Regular cardiac myocyte (primary cell): ENCODE measurements around the gene CAVIN3. TPM values are rescaled to one million over a fixed set of nuclear protein-coding genes. Genes with fewer than 3 reads are reported as not detected.

ENCODE experiments used
- total RNA-seq: library from RNA; depleted of rRNA; stranded (reverse); fragments of >200 nt; gene quantifications from 2 replicates; pipeline ENCODE4 v1.2.3, GENCODE V29; 2014

Gene CAVIN3, protein sequence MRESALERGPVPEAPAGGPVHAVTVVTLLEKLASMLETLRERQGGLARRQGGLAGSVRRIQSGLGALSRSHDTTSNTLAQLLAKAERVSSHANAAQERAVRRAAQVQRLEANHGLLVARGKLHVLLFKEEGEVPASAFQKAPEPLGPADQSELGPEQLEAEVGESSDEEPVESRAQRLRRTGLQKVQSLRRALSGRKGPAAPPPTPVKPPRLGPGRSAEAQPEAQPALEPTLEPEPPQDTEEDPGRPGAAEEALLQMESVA
- 189 and 198 TPM in 2 replicates for total RNA-seq

DNA sequence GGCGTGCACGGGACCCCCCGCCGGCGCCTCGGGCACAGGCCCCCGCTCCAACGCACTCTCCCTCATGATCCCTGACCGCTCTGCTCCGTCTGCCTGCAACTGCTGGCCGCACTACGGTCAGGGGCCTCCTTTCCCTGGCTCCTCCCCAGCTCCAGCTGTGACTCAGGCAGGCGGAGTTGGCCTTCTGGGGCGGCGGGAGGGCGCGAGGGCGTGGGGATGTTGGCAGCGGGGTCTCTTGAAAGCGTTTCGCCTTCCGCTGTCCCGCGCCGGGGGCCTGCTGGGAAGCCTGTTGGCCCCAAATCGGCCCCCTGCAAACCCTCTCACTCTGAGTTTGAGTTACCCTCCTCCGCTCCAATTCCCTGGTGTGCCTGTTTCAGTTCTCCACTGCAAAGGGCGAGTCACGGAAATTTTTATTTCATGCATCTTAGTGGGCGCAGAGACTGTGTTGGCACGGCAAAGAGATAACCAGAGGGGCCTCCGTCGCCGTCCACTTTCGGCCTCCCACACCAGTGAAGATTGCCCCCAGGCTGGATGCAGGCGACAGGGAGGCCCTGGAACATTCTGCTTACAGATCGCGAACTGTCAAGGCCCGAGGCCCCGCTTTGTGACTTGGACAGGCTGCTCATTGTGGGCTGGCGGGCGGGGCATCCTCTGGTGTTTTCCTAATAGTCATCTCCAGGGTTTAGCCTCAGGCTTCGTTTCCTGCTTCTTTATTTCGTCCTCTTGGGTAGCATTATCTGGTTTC, at the start of gene CAVIN3:
TSS of gene CAVIN3 (minus strand) at position 91 of the 745 bp plus-strand sequence. CDS start at position 66, 25 bp downstream.

Other genes with a start within 250 kb of the CAVIN3 start
- gene OR56B4, start 212.8 kb downstream of the CAVIN3 start, total RNA-seq: not detected in 2 replicates
- gene OR52B2, start 150.2 kb downstream of the CAVIN3 start, total RNA-seq: not detected in 2 replicates
- gene OR52W1, start 121.3 kb downstream of the CAVIN3 start, total RNA-seq: not detected in 2 replicates
- not detected in 2 replicates for gene C11orf42, start 114.9 kb downstream of the CAVIN3 start, total RNA-seq
- gene FHIP1B, start 85.9 kb downstream of the CAVIN3 start, total RNA-seq: 7.7 and 10.1 TPM in 2 replicates
- gene CNGA4, start 81.4 kb downstream of the CAVIN3 start, total RNA-seq: under 0.01 and 0.19 TPM in 2 replicates
- not detected in 2 replicates for gene CCKBR, start 60.7 kb downstream of the CAVIN3 start, total RNA-seq
- gene SMPD1, start 70.0 kb upstream of the CAVIN3 start, total RNA-seq: 39.1 and 57.2 TPM in 2 replicates
- gene APBB1, start 98.6 kb upstream of the CAVIN3 start, total RNA-seq: 34.5 and 53.3 TPM in 2 replicates
- gene HPX, start 120.5 kb upstream of the CAVIN3 start, total RNA-seq: 0.38 and 0.85 TPM in 2 replicates
- gene TRIM3, start 153.4 kb upstream of the CAVIN3 start, total RNA-seq: 19.4 and 26.8 TPM in 2 replicates
- 54.7 and 69.6 TPM in 2 replicates for gene ARFIP2, start 160.8 kb upstream of the CAVIN3 start, total RNA-seq
- 29.3 and 35.5 TPM in 2 replicates for gene TIMM10B, start 161.0 kb upstream of the CAVIN3 start, total RNA-seq
- gene DNHD1, start 176.8 kb upstream of the CAVIN3 start, total RNA-seq: 2.7 and 7.9 TPM in 2 replicates